ENCODE data around the gene EMX1.
A peak's percentile ranks its signal among the peaks of the same experiment; 100 is the strongest.

The EMX1 gene

DNA sequence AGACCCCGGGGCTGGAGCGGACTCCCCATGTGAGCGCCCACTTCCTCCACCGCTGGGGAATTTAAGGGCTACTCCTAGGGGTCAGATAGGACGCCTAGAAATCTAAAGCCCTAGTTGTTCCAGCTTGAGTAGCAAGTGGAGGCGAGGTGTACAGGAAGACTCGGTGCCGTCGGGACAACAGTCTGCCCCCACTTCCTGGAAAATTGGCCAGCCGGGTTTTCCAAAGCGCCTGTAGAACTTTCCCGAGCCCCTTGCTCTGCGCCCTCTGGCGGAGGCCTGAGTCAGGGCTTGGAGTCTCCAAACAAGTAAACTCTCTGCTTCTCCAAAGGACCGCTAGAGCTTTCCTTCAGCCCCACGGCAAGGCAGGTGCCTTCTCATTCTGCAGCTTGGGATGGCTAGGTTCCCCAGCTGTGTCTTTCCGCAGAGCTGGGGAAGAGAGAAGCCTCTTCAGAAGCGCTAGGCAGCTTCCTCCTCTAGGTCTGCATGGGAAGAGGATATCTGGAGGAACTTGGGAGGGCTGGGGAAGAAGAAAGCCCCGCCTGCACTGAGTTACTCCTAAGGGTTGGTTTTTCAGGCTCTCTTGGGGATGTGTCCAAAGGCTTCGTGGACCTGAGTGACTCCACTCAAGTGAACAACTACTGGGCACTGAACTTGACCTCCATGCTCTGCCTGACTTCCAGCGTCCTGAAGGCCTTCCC is 29.4 kb upstream of the EMX1 start (continued):
- TF ChIP-seq ZBTB10 (tag by site-specific recombination; IDR thresholded peaks at IDR 0.05) (peak; percentile 39; the same call in 1 of the 2 replicates), ZSCAN18 (tag by site-specific recombination; IDR thresholded peaks at IDR 0.05) (no peak), KLF16 (tag by site-specific recombination; IDR thresholded peaks at IDR 0.05) (peak; percentile 20), ZNF555 (tag by site-specific recombination; conservative IDR thresholded peaks at IDR 0.05) (no peak), ZBTB21 (tag by site-specific recombination; IDR thresholded peaks at IDR 0.05) (no peak), ZNF2 (tag by site-specific recombination; IDR thresholded peaks at IDR 0.05) (peak; percentile 60; the same call in 1 of the 2 replicates), ZNF621 (tag by site-specific recombination; IDR thresholded peaks at IDR 0.05) (no peak), ZBTB48 (tag by site-specific recombination; IDR thresholded peaks at IDR 0.05) (0 out of 2 replicates have a peak, but pooled peaks have one; percentile 60), ZNF629 (tag by site-specific recombination; IDR thresholded peaks at IDR 0.05) (peak; percentile 29; the same call in 1 of the 2 replicates), ZNF654 (tag by site-specific recombination; IDR thresholded peaks at IDR 0.05; ENCODE audit: low read depth) (peak; percentile 26), ZNF514 (tag by site-specific recombination; IDR thresholded peaks at IDR 0.05) (no peak), ZBTB17 (tag by site-specific recombination; IDR thresholded peaks at IDR 0.05) (peak; percentile 63), ZNF157 (tag by site-specific recombination; IDR thresholded peaks at IDR 0.05) (no peak), ZNF221 (tag by site-specific recombination; IDR thresholded peaks at IDR 0.05; ENCODE audit: borderline replicate concordance) (no peak), ZNF133 (tag by site-specific recombination; IDR thresholded peaks at IDR 0.05) (no peak), BCL11B (tag by site-specific recombination; IDR thresholded peaks at IDR 0.05; ENCODE audit: low read depth) (no peak), HOXC10 (CRISPR knock-in tag; IDR thresholded peaks at IDR 0.05) (no peak), ZNF639 (tag by site-specific recombination; IDR thresholded peaks at IDR 0.05) (0 out of 2 replicates have a peak, but pooled peaks have one; percentile 48), ZNF560 (tag by site-specific recombination; IDR thresholded peaks at IDR 0.05; ENCODE audit: borderline replicate concordance) (no peak), ZXDB (tag by site-specific recombination; IDR thresholded peaks at IDR 0.05) (peak; percentile 13; the same call in 1 of the 2 replicates), ZNF354C (tag by site-specific recombination; IDR thresholded peaks at IDR 0.05; ENCODE audit: borderline replicate concordance, low read depth) (no peak), ZFP69B (tag by site-specific recombination; IDR thresholded peaks at IDR 0.05) (peak; percentile 54; the same call in 1 of the 2 replicates), ZNF37A (tag by site-specific recombination; IDR thresholded peaks at IDR 0.05) (no peak), PRDM10 (tag by site-specific recombination; IDR thresholded peaks at IDR 0.05) (peak; percentile 45; the same call in 1 of the 2 replicates)
- TF ChIP-seq, protein P1, sequence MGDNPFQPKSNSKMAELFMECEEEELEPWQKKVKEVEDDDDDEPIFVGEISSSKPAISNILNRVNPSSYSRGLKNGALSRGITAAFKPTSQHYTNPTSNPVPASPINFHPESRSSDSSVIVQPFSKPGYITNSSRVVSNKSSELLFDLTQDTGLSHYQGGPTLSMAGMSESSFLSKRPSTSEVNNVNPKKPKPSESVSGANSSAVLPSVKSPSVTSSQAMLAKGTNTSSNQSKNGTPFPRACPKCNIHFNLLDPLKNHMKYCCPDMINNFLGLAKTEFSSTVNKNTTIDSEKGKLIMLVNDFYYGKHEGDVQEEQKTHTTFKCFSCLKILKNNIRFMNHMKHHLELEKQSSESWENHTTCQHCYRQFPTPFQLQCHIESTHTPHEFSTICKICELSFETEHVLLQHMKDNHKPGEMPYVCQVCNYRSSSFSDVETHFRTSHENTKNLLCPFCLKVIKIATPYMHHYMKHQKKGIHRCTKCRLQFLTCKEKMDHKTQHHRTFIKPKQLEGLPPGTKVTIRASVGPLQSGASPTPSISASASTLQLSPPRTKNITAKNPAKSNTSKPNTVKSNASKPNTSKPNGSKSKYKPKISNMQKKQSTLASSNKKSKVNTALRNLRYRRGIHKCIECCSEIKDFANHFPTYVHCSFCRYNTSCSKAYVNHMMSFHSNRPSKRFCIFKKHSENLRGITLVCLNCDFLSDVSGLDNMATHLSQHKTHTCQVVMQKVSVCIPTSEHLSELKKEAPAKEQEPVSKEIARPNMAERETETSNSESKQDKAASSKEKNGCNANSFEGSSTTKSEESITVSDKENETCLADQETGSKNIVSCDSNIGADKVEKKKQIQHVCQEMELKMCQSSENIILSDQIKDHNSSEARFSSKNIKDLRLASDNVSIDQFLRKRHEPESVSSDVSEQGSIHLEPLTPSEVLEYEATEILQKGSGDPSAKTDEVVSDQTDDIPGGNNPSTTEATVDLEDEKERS (tag by site-specific recombination; IDR thresholded peaks at IDR 0.05), result no peak
- TF ChIP-seq, protein P2, sequence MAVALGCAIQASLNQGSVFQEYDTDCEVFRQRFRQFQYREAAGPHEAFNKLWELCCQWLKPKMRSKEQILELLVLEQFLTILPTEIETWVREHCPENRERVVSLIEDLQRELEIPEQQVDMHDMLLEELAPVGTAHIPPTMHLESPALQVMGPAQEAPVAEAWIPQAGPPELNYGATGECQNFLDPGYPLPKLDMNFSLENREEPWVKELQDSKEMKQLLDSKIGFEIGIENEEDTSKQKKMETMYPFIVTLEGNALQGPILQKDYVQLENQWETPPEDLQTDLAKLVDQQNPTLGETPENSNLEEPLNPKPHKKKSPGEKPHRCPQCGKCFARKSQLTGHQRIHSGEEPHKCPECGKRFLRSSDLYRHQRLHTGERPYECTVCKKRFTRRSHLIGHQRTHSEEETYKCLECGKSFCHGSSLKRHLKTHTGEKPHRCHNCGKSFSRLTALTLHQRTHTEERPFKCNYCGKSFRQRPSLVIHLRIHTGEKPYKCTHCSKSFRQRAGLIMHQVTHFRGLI (tag by site-specific recombination; IDR thresholded peaks at IDR 0.05), result peak; percentile 87

Measured in HEK293 (cell line).